Activated CD4-positive, alpha-beta T cell treated with anti-CD3 and anti-CD28 coated beads for 36 hours (primary cell): ENCODE results near the gene AHNAK2. TPM values are rescaled to one million over a fixed set of nuclear protein-coding genes. Genes with fewer than 3 reads are reported as not detected.
"Not testable (repeated sequence)": the region's sequence is repeated elsewhere in the genome, so short reads cannot be mapped to it uniquely, and the experiment has no call there.

Experiments
- ATAC-seq: fragments of 200-7000 bp; cut with Tn5 transposase; one replicate; pipeline ENCODE4 v1.10.0; 2021; ENCODE audit warnings: mild to moderate bottlenecking, moderate library complexity
- CTCF ChIA-PET: fragments of 350-600 bp; sonication (Branson Sonifier 250); formaldehyde crosslinking; loops from one replicate; lab custom pipeline; 2021; ENCODE audit warnings: antibody characterized with exemption; lab: Charles Lee
- POLR2A ChIA-PET: fragments of 350-600 bp; sonication (Branson Sonifier 250); formaldehyde crosslinking; loops from one replicate; lab custom pipeline; 2021; ENCODE audit warnings: antibody characterized with exemption, inconsistent platforms; lab: Charles Lee
- DNase-seq: peaks from one replicate; pipeline ENCODE4 v3.0.0-alpha.2; 2020
- H3K27ac Mint-ChIP-seq: one replicate; pipeline ENCODE4 v1.8.0; 2021; ENCODE audit warnings: mixed read lengths
- H3K27me3 Mint-ChIP-seq: one replicate; pipeline ENCODE4 v1.8.0; 2021; ENCODE audit warnings: mixed read lengths
- H3K36me3 Mint-ChIP-seq: one replicate; pipeline ENCODE4 v1.8.0; 2021; ENCODE audit warnings: low read depth, mixed read lengths
- H3K4me1 Mint-ChIP-seq: one replicate; pipeline ENCODE4 v1.8.0; 2021; ENCODE audit warnings: mixed read lengths
- H3K4me3 Mint-ChIP-seq: one replicate; pipeline ENCODE4 v1.8.0; 2021; ENCODE audit warnings: mild to moderate bottlenecking, moderate library complexity, mixed read lengths
- H3K9me3 Mint-ChIP-seq: one replicate; pipeline ENCODE4 v1.8.0; 2021; ENCODE audit warnings: low read depth, mixed read lengths
- intact Hi-C, 2 experiments: fragments of 100-400 bp; cut with DNase I in 1 of 2; cut with micrococcal nuclease in 1 of 2; formaldehyde crosslinking; loops; one replicate each; pipeline versions ENCODE4 v1.14.2 to v1.15.1; 2022 to 2024; cut with DNase I, micrococcal nuclease
- total RNA-seq, 2 experiments: library from RNA; stranded (reverse); gene quantifications; one replicate each; pipeline ENCODE4 v1.2.3, GENCODE V29; 2021

Gene AHNAK2
- total RNA-seq, 2 experiments from 2014 or later = 0.07 to 0.11 TPM

- Mint-ChIP-seq H3K4me1 (no peaks in the 10 kb centered on the region), H3K9me3 (no peaks in the 10 kb centered on the region), H3K27ac (no peak overlapping the region), H3K27me3 (peaks cover 14% of the 10 kb centered on the region), H3K4me3 (no peak overlapping the region), H3K36me3 (no peaks in the 10 kb centered on the region)
- ATAC-seq = no peak
- ChIA-PET CTCF (interaction anchor here (0.8 kb wide), 1 partner anchor 43 kb away, joined by 3 read pairs; no protein-coding TSS in a partner anchor), POLR2A (interaction anchor here (0.7 kb wide), 1 partner anchor 277 kb away, joined by 3 read pairs; no protein-coding TSS in a partner anchor)
- intact Hi-C loops = no loop called here
- DNase-seq = no peak
Measured at GRCh38 chr14:104917116-104917515, 61.1 kb downstream of the AHNAK2 start.

GRCh38 chr14:104913435-104913834 lies 64.7 kb downstream of the AHNAK2 start:
- Mint-ChIP-seq H3K27ac (no peak overlapping the region), H3K36me3 (no peaks in the 10 kb centered on the region), H3K27me3 (peaks cover 27% of the 10 kb centered on the region), H3K9me3 (peaks cover 6% of the 10 kb centered on the region), H3K4me3 (no peak overlapping the region), H3K4me1 (no peaks in the 10 kb centered on the region)
- intact Hi-C loops = no loop called here
- ChIA-PET POLR2A (no interaction called here), CTCF (interaction anchor here (0.5 to 1.0 kb wide), 2 partner anchors 145 to 211 kb away, joined by 3 to 4 read pairs; no protein-coding TSS in a partner anchor)
- DNase-seq (no peak), ATAC-seq (no peak)

DNA sequence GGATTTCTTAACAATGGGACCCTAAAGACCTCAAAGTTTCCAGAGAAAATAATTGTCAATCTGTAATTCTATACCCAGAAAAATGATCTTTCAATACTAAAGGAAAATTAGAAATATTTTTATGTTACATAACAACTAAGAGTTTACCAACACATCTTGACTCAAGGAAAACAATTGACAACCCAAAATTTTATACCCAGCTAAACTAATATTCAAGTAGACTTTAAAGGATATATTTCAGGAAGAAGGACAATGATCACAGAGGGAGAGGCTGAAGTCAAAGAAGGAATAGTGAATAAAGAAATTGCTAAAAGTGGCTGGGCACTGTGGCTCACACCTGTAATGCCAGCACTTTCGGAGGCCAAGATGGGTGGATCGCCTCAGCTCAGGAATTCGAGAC lies 66.1 kb downstream of the AHNAK2 start:
- Mint-ChIP-seq H3K27me3 (peaks cover 33% of the 10 kb centered on the region), H3K4me3 (no peak overlapping the region), H3K36me3 (no peaks in the 10 kb centered on the region), H3K9me3 (peaks cover 6% of the 10 kb centered on the region), H3K4me1 (no peaks in the 10 kb centered on the region), H3K27ac (no peak overlapping the region)
- DNase-seq = no peak
- ATAC-seq = no peak
- ChIA-PET POLR2A (no interaction called here), CTCF (interaction anchor here (0.6 to 1.4 kb wide), 3 partner anchors 16 to 834 kb away, joined by 3 to 5 read pairs (median 3); no protein-coding TSS in a partner anchor)
- intact Hi-C loops = no loop called here

DNA sequence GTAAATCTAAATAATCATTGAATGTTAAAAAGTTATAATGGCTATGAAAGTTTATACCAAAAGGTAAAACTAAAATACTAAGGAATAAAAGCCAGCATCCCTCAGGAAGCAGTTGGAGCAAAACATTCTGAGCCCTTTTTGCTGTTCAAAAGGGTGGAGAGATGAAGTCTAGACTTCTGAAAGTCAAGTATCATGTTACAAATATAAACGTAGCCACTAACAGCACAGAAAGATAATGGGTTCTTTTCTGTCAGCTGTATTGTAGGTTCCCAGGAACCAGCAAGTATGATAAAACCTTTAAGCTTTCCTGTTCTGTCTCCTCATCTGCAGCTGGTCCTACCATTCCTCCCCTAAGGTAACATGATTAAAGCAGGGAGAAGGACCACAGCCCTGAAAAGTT lies 69.9 kb downstream of the AHNAK2 start:
- Mint-ChIP-seq H3K4me3 (no peak overlapping the region), H3K27me3 (peaks cover 39% of the 10 kb centered on the region), H3K4me1 (no peaks in the 10 kb centered on the region), H3K9me3 (peaks cover 6% of the 10 kb centered on the region), H3K27ac (no peak overlapping the region), H3K36me3 (no peaks in the 10 kb centered on the region)
- POLR2A ChIA-PET = no interaction called here
- no peak for ATAC-seq
- CTCF ChIA-PET = interaction anchor here (0.6 to 0.8 kb wide), 3 partner anchors 11 to 129 kb away, joined by 3 to 4 read pairs (median 3); no protein-coding TSS in a partner anchor
- no peak for DNase-seq
- intact Hi-C loops = no loop called here

GRCh38 chr14:104905579-104905933 lies 72.6 kb downstream of the AHNAK2 start:
- H3K4me3 Mint-ChIP-seq, CTCF ChIA-PET, H3K9me3 Mint-ChIP-seq, DNase-seq, H3K4me1 Mint-ChIP-seq, H3K27ac Mint-ChIP-seq, intact Hi-C loops, POLR2A ChIA-PET, H3K36me3 Mint-ChIP-seq, ATAC-seq: not testable (repeated sequence)
- H3K27me3 Mint-ChIP-seq = peaks cover 28% of the 10 kb centered on the region

- POLR2A ChIA-PET = interaction anchor here (0.7 kb wide), 1 partner anchor 157 kb away, joined by 3 read pairs; no protein-coding TSS in a partner anchor
Measured at GRCh38 chr14:104904650-104905578, 73.3 kb downstream of the AHNAK2 start.

GRCh38 chr14:104903990-104904389 lies 74.2 kb downstream of the AHNAK2 start:
- no peak for DNase-seq
- POLR2A ChIA-PET = no interaction called here
- Mint-ChIP-seq H3K4me1 (peaks cover 3% of the 10 kb centered on the region), H3K27ac (no peak overlapping the region), H3K4me3 (no peak overlapping the region), H3K36me3 (no peaks in the 10 kb centered on the region), H3K9me3 (no peaks in the 10 kb centered on the region), H3K27me3 (peaks cover 20% of the 10 kb centered on the region)
- CTCF ChIA-PET = interaction anchor here (0.7 kb wide), 1 partner anchor 11 kb away, joined by 3 read pairs; no protein-coding TSS in a partner anchor
- ATAC-seq = no peak
- intact Hi-C loops = no loop called here

More at GRCh38 chr14:104904650-104905578, 73.3 kb downstream of the AHNAK2 start:
- H3K27me3 Mint-ChIP-seq = peaks cover 24% of the 10 kb centered on the region
- CTCF ChIA-PET, H3K36me3 Mint-ChIP-seq, H3K9me3 Mint-ChIP-seq, ATAC-seq, H3K4me1 Mint-ChIP-seq, H3K4me3 Mint-ChIP-seq, H3K27ac Mint-ChIP-seq, intact Hi-C loops, DNase-seq: not testable (repeated sequence)

GRCh38 chr14:104900639-104901512 lies 77.3 kb downstream of the AHNAK2 start:
- no peaks in the 10 kb centered on the region for H3K36me3 Mint-ChIP-seq
- intact Hi-C loops = no loop called here
- H3K27ac Mint-ChIP-seq = no peak overlapping the region
- ChIA-PET POLR2A (no interaction called here), CTCF (interaction anchor here (0.7 to 1.0 kb wide), 3 partner anchors 72 to 187 kb away, joined by 3 read pairs; no protein-coding TSS in a partner anchor)
- DNase-seq (no peak), ATAC-seq (no peak)
- H3K4me3 Mint-ChIP-seq = no peak overlapping the region
- peaks cover 12% of the 10 kb centered on the region for H3K27me3 Mint-ChIP-seq
- no peaks in the 10 kb centered on the region for H3K9me3 Mint-ChIP-seq
- peaks cover 3% of the 10 kb centered on the region for H3K4me1 Mint-ChIP-seq

DNA sequence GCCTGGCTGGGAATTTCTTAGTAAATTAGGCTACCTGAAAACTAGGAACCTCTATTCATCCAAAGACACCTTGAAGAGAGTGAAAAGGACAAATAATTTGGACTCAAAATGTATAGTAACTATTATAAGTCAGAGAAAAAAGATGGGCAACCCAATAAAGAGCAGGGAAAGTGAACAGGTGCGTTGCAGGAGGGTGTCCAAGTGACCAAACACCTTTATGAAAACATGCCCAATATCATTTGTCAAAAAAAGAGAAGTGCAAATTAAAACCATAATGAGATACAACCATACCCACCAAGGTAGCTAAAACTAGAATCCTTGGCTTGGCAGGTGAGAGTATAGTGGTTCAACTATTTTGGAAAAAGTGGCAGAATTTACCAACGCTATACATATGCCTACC lies 78.4 kb downstream of the AHNAK2 start:
- Mint-ChIP-seq H3K36me3 (no peaks in the 10 kb centered on the region), H3K9me3 (no peaks in the 10 kb centered on the region), H3K4me3 (no peak overlapping the region), H3K27ac (no peak overlapping the region), H3K27me3 (peaks cover 10% of the 10 kb centered on the region), H3K4me1 (peaks cover 3% of the 10 kb centered on the region)
- ChIA-PET CTCF (no interaction called here), POLR2A (no interaction called here)
- intact Hi-C loops = no loop called here
- no peak for ATAC-seq
- DNase-seq = no peak

DNA sequence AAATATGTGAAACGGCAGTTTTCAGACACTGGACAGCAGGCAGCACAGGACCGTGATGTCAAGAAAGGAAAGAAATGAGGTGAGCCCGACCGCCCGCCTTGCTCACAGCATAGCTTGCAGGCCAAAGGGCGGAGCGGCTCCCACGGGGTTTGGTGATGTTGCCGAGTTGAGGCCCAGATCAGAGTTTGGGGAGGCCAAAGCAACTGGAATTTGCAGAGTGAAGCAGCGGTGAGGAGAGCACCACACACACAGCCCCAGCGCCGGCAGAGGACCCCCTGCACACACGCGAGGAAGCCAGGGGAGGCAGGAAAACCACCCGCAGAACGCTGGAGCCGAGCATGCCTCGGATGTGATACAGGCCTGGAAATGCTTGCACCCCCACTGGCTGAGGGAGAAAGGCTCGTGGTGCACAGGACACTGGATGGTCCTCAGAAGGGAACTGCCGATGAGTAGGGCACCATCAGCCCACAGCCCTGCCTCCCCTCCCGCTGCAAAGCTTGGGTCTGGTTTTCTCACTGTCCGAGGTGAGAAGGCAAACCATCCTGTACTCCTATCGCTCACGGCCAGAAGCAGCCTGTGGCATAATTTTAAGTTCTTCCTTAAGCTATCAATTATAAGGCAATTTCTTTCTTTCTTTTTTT lies 79.2 kb downstream of the AHNAK2 start:
- Mint-ChIP-seq H3K27ac (no peak overlapping the region), H3K27me3 (peaks cover 3% of the 10 kb centered on the region), H3K36me3 (no peaks in the 10 kb centered on the region), H3K4me3 (no peak overlapping the region), H3K9me3 (no peaks in the 10 kb centered on the region), H3K4me1 (peaks cover 3% of the 10 kb centered on the region)
- intact Hi-C loops = no loop called here
- no peak for DNase-seq
- POLR2A ChIA-PET = no interaction called here
- no peak for ATAC-seq
- CTCF ChIA-PET = interaction anchor here (0.5 kb wide), 1 partner anchor 173 kb away, joined by 3 read pairs; no protein-coding TSS in a partner anchor

- POLR2A ChIA-PET = no interaction called here
- CTCF ChIA-PET = interaction anchor here (0.5 kb wide), 1 partner anchor 172 kb away, joined by 3 read pairs; no protein-coding TSS in a partner anchor
- Mint-ChIP-seq H3K27me3 (no peaks in the 10 kb centered on the region), H3K9me3 (no peaks in the 10 kb centered on the region), H3K27ac (no peak overlapping the region), H3K4me1 (peaks cover 3% of the 10 kb centered on the region), H3K4me3 (no peak overlapping the region), H3K36me3 (no peaks in the 10 kb centered on the region)
- intact Hi-C loops = no loop called here
- no peak for DNase-seq
- ATAC-seq = no peak
Measured at GRCh38 chr14:104898195-104898558, 80.0 kb downstream of the AHNAK2 start.
